ENCODE data around the gene ADD1.

Gene ADD1

DNA sequence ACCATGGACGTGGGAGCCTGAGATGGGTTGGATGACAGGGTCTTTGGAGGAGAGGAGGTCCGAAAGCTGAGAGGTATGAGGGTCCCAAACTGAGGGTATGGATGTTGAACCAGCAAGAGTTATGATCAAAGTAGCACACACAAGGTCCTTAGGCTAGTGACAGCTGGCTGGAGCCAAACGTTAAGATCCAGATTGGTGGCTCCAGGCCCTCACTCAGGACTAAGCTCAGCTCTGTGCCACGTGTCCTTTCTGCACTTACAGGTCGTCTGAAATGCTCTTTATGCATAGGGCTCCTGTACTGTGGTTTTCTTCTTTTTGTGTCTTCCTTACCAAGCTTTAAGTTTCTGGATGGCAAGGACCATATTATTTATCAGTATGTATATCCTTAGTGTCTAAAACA lies 35.4 kb downstream of the ADD1 start:
- peaks cover 0 to 10% (median 2%) of the 10 kb centered on the region in 4 donors for H3K4me1 ChIP-seq
- TF ChIP-seq, protein P1, sequence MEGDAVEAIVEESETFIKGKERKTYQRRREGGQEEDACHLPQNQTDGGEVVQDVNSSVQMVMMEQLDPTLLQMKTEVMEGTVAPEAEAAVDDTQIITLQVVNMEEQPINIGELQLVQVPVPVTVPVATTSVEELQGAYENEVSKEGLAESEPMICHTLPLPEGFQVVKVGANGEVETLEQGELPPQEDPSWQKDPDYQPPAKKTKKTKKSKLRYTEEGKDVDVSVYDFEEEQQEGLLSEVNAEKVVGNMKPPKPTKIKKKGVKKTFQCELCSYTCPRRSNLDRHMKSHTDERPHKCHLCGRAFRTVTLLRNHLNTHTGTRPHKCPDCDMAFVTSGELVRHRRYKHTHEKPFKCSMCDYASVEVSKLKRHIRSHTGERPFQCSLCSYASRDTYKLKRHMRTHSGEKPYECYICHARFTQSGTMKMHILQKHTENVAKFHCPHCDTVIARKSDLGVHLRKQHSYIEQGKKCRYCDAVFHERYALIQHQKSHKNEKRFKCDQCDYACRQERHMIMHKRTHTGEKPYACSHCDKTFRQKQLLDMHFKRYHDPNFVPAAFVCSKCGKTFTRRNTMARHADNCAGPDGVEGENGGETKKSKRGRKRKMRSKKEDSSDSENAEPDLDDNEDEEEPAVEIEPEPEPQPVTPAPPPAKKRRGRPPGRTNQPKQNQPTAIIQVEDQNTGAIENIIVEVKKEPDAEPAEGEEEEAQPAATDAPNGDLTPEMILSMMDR (IDR thresholded peaks at IDR 0.05): no peak
- DNase-seq: no peak
- intact Hi-C loops (cut with DNase I; ENCODE audit: low total_unique reads): no loop called here
- H3K9me3 ChIP-seq: no peaks in the 10 kb centered on the region
- peaks cover 20 to 65% (median 53%) of the 10 kb centered on the region in 3 donors for H3K36me3 ChIP-seq
- no peaks in the 10 kb centered on the region for H3K27me3 ChIP-seq
- no peak overlapping the region for H3K27ac ChIP-seq
- no peak overlapping the region for H3K4me3 ChIP-seq

DNA sequence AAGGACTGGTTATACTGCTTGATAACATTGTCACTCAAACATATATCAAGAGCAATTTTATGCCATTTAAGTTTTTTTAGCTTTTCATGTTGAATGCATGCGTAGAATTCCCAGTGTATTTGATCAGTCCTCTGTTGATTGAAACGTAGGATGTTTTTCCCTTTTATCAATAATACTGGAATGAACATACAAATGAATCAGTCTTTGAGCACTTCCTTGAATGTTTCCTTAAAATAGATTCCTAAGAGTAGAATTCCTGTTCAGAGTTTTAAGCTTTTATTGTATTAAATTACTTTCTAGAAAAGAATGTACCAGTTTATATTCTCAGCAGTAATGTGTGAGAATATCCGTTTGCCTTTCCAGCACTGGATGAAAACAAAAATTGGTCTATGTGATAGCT lies 37.8 kb downstream of the ADD1 start:
- TF ChIP-seq, protein P1 (IDR thresholded peaks at IDR 0.05): no peak
- Histone ChIP-seq H3K27me3 (no peaks in the 10 kb centered on the region), H3K27ac (no peak overlapping the region), H3K4me3 (no peak overlapping the region), H3K9me3 (no peaks in the 10 kb centered on the region), H3K36me3 (peaks cover 13 to 82% (median 69%) of the 10 kb centered on the region in 3 donors), H3K4me1 (peaks cover 0 to 3% (median 1%) of the 10 kb centered on the region in 4 donors)
- DNase-seq: no peak
- intact Hi-C loops (cut with DNase I; ENCODE audit: low total_unique reads): no loop called here

GRCh38 chr4:2882341-2882740 lies 38.7 kb downstream of the ADD1 start:
- H3K4me3 ChIP-seq: no peak overlapping the region
- peaks cover 7 to 81% (median 66%) of the 10 kb centered on the region in 3 donors for H3K36me3 ChIP-seq
- H3K27ac ChIP-seq: no peak overlapping the region
- no peaks in the 10 kb centered on the region for H3K27me3 ChIP-seq
- TF ChIP-seq, protein P1 (IDR thresholded peaks at IDR 0.05): no peak
- DNase-seq: no peak
- H3K9me3 ChIP-seq: no peaks in the 10 kb centered on the region
- peaks cover 0 to 3% (median 1%) of the 10 kb centered on the region in 4 donors for H3K4me1 ChIP-seq
- intact Hi-C loops (cut with DNase I; ENCODE audit: low total_unique reads): no loop called here

- Histone ChIP-seq H3K4me1 (peaks cover 0 to 3% (median 0%) of the 10 kb centered on the region in 4 donors), H3K4me3 (no peak overlapping the region), H3K9me3 (no peaks in the 10 kb centered on the region), H3K27me3 (no peaks in the 10 kb centered on the region), H3K27ac (no peak overlapping the region), H3K36me3 (peaks cover 7 to 62% (median 59%) of the 10 kb centered on the region in 3 donors)
- no peak for DNase-seq
- TF ChIP-seq, protein P1 (IDR thresholded peaks at IDR 0.05): no peak
- intact Hi-C loops (cut with DNase I; ENCODE audit: low total_unique reads): no loop called here
Measured at GRCh38 chr4:2886161-2886560, 42.5 kb downstream of the ADD1 start.

DNA sequence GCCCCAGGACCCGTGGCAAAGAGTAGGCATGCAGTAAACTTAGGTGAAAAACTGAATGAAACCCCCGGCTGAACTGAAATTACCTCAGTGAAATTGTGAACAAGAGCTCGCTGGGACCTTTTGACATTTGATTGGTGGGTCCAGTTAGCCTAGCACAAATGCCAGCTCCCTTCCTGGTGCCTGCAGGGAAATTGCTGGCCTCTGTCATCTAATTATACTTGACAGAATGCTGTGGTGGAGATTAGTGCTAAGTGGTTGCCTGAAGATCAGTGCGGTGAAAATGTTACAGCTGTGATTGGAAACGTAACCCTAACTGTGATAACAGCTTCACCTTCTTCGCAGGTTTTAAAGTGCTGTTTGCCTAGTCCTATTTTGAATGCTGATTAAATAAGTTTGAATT lies 43.0 kb downstream of the ADD1 start:
- Histone ChIP-seq H3K27me3 (no peaks in the 10 kb centered on the region), H3K27ac (no peak overlapping the region), H3K36me3 (peaks cover 7 to 60% (median 59%) of the 10 kb centered on the region in 3 donors), H3K9me3 (no peaks in the 10 kb centered on the region), H3K4me3 (no peak overlapping the region), H3K4me1 (peaks cover 0 to 2% (median 0%) of the 10 kb centered on the region in 4 donors)
- DNase-seq: no peak
- TF ChIP-seq, protein P1 (IDR thresholded peaks at IDR 0.05): no peak
- intact Hi-C loops (cut with DNase I; ENCODE audit: low total_unique reads): no loop called here

DNA sequence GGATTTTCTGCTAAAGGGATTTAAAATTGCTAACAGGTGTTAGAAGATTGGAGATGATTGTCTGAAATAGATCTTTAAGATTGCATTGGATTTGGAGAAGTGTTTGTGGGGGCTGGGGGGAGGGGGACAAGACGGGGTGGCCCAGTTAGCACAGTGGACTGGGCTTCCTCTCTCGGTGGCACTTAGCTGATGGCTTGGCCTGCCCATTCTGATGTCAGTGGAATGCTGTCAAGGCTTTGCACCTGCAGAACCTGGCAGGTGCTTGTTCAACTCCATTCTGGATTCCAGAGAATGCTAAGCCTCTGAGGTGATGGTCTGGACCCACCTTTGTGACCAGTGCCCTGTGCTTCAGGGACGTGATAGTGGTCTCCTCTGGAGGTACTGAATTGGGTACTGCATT lies 43.7 kb downstream of the ADD1 start:
- TF ChIP-seq, protein P1 (IDR thresholded peaks at IDR 0.05): no peak
- H3K27me3 ChIP-seq: no peaks in the 10 kb centered on the region
- intact Hi-C loops (cut with DNase I; ENCODE audit: low total_unique reads): no loop called here
- H3K9me3 ChIP-seq: no peaks in the 10 kb centered on the region
- DNase-seq: no peak
- H3K27ac ChIP-seq: no peak overlapping the region
- peaks cover 7 to 52% (median 52%) of the 10 kb centered on the region in 3 donors for H3K36me3 ChIP-seq
- no peak overlapping the region for H3K4me3 ChIP-seq
- H3K4me1 ChIP-seq: no peaks in the 10 kb centered on the region
